HG03045 (cell line): ENCODE data around the gene HOXA4.

ENCODE experiments used
- ATAC-seq: cut with Tn5 transposase; IDR thresholded peaks from one replicate; pipeline ENCODE4 v1.9.1; 2021; ENCODE audit warnings: mild to moderate bottlenecking, moderate library complexity; ENCODE audit not compliant: unreplicated experiment

HOXA4 gene

GRCh38 chr7:27133409-27134231 is 3.1 kb upstream of the HOXA4 start:
- ATAC-seq: no peak

- ATAC-seq: no peak
Measured at GRCh38 chr7:27132978-27133377, 2.4 kb upstream of the HOXA4 start.

- ATAC-seq: no peak
Measured at GRCh38 chr7:27132214-27132613, 1.7 kb upstream of the HOXA4 start.

GRCh38 chr7:27131390-27131819 is 848 bp upstream of the HOXA4 start:
- ATAC-seq: no peak

GRCh38 chr7:27129729-27130539 is 623 bp downstream of the HOXA4 start:
- ATAC-seq: no peak

- ATAC-seq: no peak
Measured at GRCh38 chr7:27128776-27129728, 1.5 kb downstream of the HOXA4 start.

GRCh38 chr7:27128034-27128433 is 2.5 kb downstream of the HOXA4 start:
- no peak for ATAC-seq

GRCh38 chr7:27126596-27127327 is 3.8 kb downstream of the HOXA4 start:
- no peak for ATAC-seq

GRCh38 chr7:27125986-27126394 is 4.6 kb downstream of the HOXA4 start:
- no peak for ATAC-seq

GRCh38 chr7:27124902-27125689 is 5.5 kb downstream of the HOXA4 start:
- ATAC-seq: no peak

GRCh38 chr7:27124096-27124901 is 6.3 kb downstream of the HOXA4 start:
- ATAC-seq: no peak

GRCh38 chr7:27123477-27124053 is 7.0 kb downstream of the HOXA4 start:
- ATAC-seq: no peak

GRCh38 chr7:27123007-27123476 is 7.5 kb downstream of the HOXA4 start:
- ATAC-seq: no peak

- ATAC-seq: no peak
Measured at GRCh38 chr7:27122077-27122910, 8.3 kb downstream of the HOXA4 start.

- no peak for ATAC-seq
Measured at GRCh38 chr7:27121684-27122076, 8.9 kb downstream of the HOXA4 start.

- ATAC-seq: no peak
Measured at GRCh38 chr7:27119412-27119911, 11.1 kb downstream of the HOXA4 start.

- no peak for ATAC-seq
Measured at GRCh38 chr7:27118580-27118979, 12.0 kb downstream of the HOXA4 start.
